NCI-H2171 treated with DMSO at 0.1 percent for 48 hours (cell line): ENCODE measurements around the gene FOXR1.
A peak's percentile ranks its signal among the peaks of the same experiment; 100 is the strongest.
"Not testable (repeated sequence)": the region's sequence is repeated elsewhere in the genome, so short reads cannot be mapped to it uniquely, and the experiment has no call there.

Experiments used
- DNase-seq: peaks from one replicate; lab custom pipeline; 2025; lab: John Stamatoyannopoulos, UW

FOXR1 gene

GRCh38 chr11:118997627-118998387 lies 26.2 kb downstream of the FOXR1 start, which contains the start of gene CENATAC:
Gene CENATAC, plus strand, starts transcription at chr11:118998138. Its CDS starts 60 bp downstream, at chr11:118998198.
- peak; percentile 86 for DNase-seq

GRCh38 chr11:118998388-118998717 lies 26.8 kb downstream of the FOXR1 start:
- no peak for DNase-seq

GRCh38 chr11:118998822-118999221 lies 27.3 kb downstream of the FOXR1 start:
- DNase-seq = no peak

- no peak for DNase-seq
Observed at GRCh38 chr11:119000906-119001305, 29.3 kb downstream of the FOXR1 start.

- no peak for DNase-seq
Observed at GRCh38 chr11:119006656-119007055, 35.1 kb downstream of the FOXR1 start.

GRCh38 chr11:119011476-119012053 lies 40.0 kb downstream of the FOXR1 start:
- DNase-seq = no peak

- no peak for DNase-seq
Observed at GRCh38 chr11:119012629-119013170, 41.1 kb downstream of the FOXR1 start.

GRCh38 chr11:119014209-119014924 lies 42.8 kb downstream of the FOXR1 start:
- DNase-seq = no peak

GRCh38 chr11:119015054-119015611 lies 43.6 kb downstream of the FOXR1 start:
- no peak for DNase-seq

GRCh38 chr11:119016216-119017009 lies 44.9 kb downstream of the FOXR1 start:
- DNase-seq = no peak

- not testable (repeated sequence) for DNase-seq
Observed at GRCh38 chr11:119017377-119017776, 45.8 kb downstream of the FOXR1 start.

GRCh38 chr11:119018074-119018938 lies 46.7 kb downstream of the FOXR1 start, which contains the start of the genes RPS25 and TRAPPC4:
Gene RPS25, minus strand, starts transcription at chr11:119018343. Its CDS starts 59 bp downstream, at chr11:119018284.
Gene TRAPPC4, plus strand, starts transcription at chr11:119018766. Its CDS starts 30 bp downstream, at chr11:119018796.
- peak; percentile 92 for DNase-seq

- no peak for DNase-seq
Observed at GRCh38 chr11:119019996-119020395, 48.4 kb downstream of the FOXR1 start.

GRCh38 chr11:119021631-119022030 lies 50.1 kb downstream of the FOXR1 start:
- no peak for DNase-seq

- no peak for DNase-seq
Observed at GRCh38 chr11:119023741-119024140, 52.2 kb downstream of the FOXR1 start.

GRCh38 chr11:119024430-119025098 lies 53.0 kb downstream of the FOXR1 start:
- no peak for DNase-seq

GRCh38 chr11:119025099-119025473 lies 53.5 kb downstream of the FOXR1 start:
- DNase-seq = no peak

GRCh38 chr11:119025541-119025940 lies 54.0 kb downstream of the FOXR1 start:
- DNase-seq = no peak

- no peak for DNase-seq
Observed at GRCh38 chr11:119025978-119026766, 54.6 kb downstream of the FOXR1 start.
